ENCODE data around the gene RIF1.

GRCh38 chr2:151482171-151482725 lies 72.5 kb downstream of the RIF1 start:
- TF ChIP-seq CTCF (IDR thresholded peaks at IDR 0.05), result no peak
- no peak for TF ChIP-seq POLR2A (IDR thresholded peaks at IDR 0.05)

All from testis (tissue), 2 donors.